ENCODE measurements around the gene TAF1C. TPM values are rescaled to one million over a fixed set of nuclear protein-coding genes. Genes with fewer than 3 reads are reported as not detected.

Gene TAF1C
- total RNA-seq, 1 donor: 19.5 TPM

- no peaks in the 10 kb centered on the region for H3K27me3 ChIP-seq (ENCODE audit: insufficient read depth, low read length)
- H3K36me3 ChIP-seq (ENCODE audit: insufficient read depth, low read length): peaks cover 30% of the 10 kb centered on the region
- H3K4me3 ChIP-seq (ENCODE audit: insufficient read depth, low read length): no peak overlapping the region
- H3K4me2 ChIP-seq (ENCODE audit: insufficient read depth, low read length): no peak overlapping the region
- no peak overlapping the region for H3K27ac ChIP-seq (ENCODE audit: low read depth, low read length)
- DNase-seq (ENCODE audit: insufficient read length, low spot score, missing footprints): no peak
- no peak overlapping the region for H2AFZ ChIP-seq (ENCODE audit: low read length)
- H3K4me1 ChIP-seq (ENCODE audit: insufficient read depth, low read length): peaks cover 19% of the 10 kb centered on the region
- H3K79me2 ChIP-seq (ENCODE audit: insufficient read depth, low read length): peaks cover 34% of the 10 kb centered on the region
- no peaks in the 10 kb centered on the region for H3K9me3 ChIP-seq (ENCODE audit: low read depth, low read length)
- no peak for TF ChIP-seq CTCF (IDR thresholded peaks at IDR 0.05; ENCODE audit: extremely low read depth, low read depth, low read length)
- H4K20me1 ChIP-seq (ENCODE audit: insufficient read depth, low read length): peaks cover 19% of the 10 kb centered on the region
Measured at GRCh38 chr16:84181144-84181915, 5.5 kb downstream of the TAF1C start.

GRCh38 chr16:84180519-84181140 lies 6.2 kb downstream of the TAF1C start:
- Histone ChIP-seq H3K9me3 (ENCODE audit: low read depth, low read length) (no peaks in the 10 kb centered on the region), H3K27ac (ENCODE audit: low read depth, low read length) (no peak overlapping the region), H3K4me3 (ENCODE audit: insufficient read depth, low read length) (no peak overlapping the region), H3K36me3 (ENCODE audit: insufficient read depth, low read length) (peaks cover 30% of the 10 kb centered on the region), H3K27me3 (ENCODE audit: insufficient read depth, low read length) (no peaks in the 10 kb centered on the region), H3K79me2 (ENCODE audit: insufficient read depth, low read length) (peaks cover 27% of the 10 kb centered on the region), H3K4me1 (ENCODE audit: insufficient read depth, low read length) (peaks cover 23% of the 10 kb centered on the region), H2AFZ (ENCODE audit: low read length) (no peak overlapping the region), H3K4me2 (ENCODE audit: insufficient read depth, low read length) (no peak overlapping the region), H4K20me1 (ENCODE audit: insufficient read depth, low read length) (peaks cover 19% of the 10 kb centered on the region)
- no peak for TF ChIP-seq CTCF (IDR thresholded peaks at IDR 0.05; ENCODE audit: extremely low read depth, low read depth, low read length)
- DNase-seq (ENCODE audit: insufficient read length, low spot score, missing footprints): no peak

- Histone ChIP-seq H3K79me2 (ENCODE audit: insufficient read depth, low read length) (peaks cover 19% of the 10 kb centered on the region), H2AFZ (ENCODE audit: low read length) (no peak overlapping the region), H3K27me3 (ENCODE audit: insufficient read depth, low read length) (no peaks in the 10 kb centered on the region), H3K4me3 (ENCODE audit: insufficient read depth, low read length) (no peak overlapping the region), H3K4me1 (ENCODE audit: insufficient read depth, low read length) (peaks cover 23% of the 10 kb centered on the region), H3K4me2 (ENCODE audit: insufficient read depth, low read length) (no peak overlapping the region), H4K20me1 (ENCODE audit: insufficient read depth, low read length) (peaks cover 19% of the 10 kb centered on the region), H3K27ac (ENCODE audit: low read depth, low read length) (no peak overlapping the region), H3K36me3 (ENCODE audit: insufficient read depth, low read length) (peaks cover 30% of the 10 kb centered on the region), H3K9me3 (ENCODE audit: low read depth, low read length) (no peaks in the 10 kb centered on the region)
- TF ChIP-seq CTCF (IDR thresholded peaks at IDR 0.05; ENCODE audit: extremely low read depth, low read depth, low read length): no peak
- DNase-seq (ENCODE audit: insufficient read length, low spot score, missing footprints): peak; percentile 79
Measured at GRCh38 chr16:84179612-84180320, 7.1 kb downstream of the TAF1C start.

All from osteoblast (primary cell).